Common myeloid progenitor, CD34-positive (primary cell): ENCODE data around the gene TMEM273.

Experiments used
- CTCF ChIA-PET: fragments of 350-600 bp; sonication (Branson Sonifier 250); formaldehyde crosslinking; loops from one replicate; lab custom pipeline; 2021; ENCODE audit warnings: antibody characterized with exemption; lab: Charles Lee
- POLR2A ChIA-PET: fragments of 350-600 bp; sonication (Branson Sonifier 250); formaldehyde crosslinking; loops from one replicate; lab custom pipeline; 2021; ENCODE audit warnings: antibody characterized with exemption; lab: Charles Lee
- DNase-seq, 3 donors: peaks; one replicate each; pipeline versions ENCODE4 v3.0.0 to v3.0.0-alpha.2; 2013
- H3K27ac ChIP-seq, 2 experiments: 1 replicate in 1 of 2; 2 replicates in 1 of 2; pipeline ENCODE4 v1.7.0; 2013; ENCODE audit warnings: inconsistent platforms in 2 of 2, low read length in 2 of 2, mild to moderate bottlenecking in 2 of 2, low read depth in 1 of 2, moderate library complexity in 1 of 2; ENCODE audit not compliant: severe bottlenecking in 2 of 2, insufficient read depth in 1 of 2, poor library complexity in 1 of 2
- H3K27me3 ChIP-seq, 5 experiments: replicated peaks in 2 of 5; 1 replicate in 3 of 5; 2 replicates in 2 of 5; pipeline versions ENCODE4 v1.6.1 to v1.7.0; 2013; ENCODE audit warnings: low read length in 4 of 5, mild to moderate bottlenecking in 2 of 5, moderate library complexity in 2 of 5, inconsistent platforms in 1 of 5; ENCODE audit not compliant: insufficient read depth in 5 of 5, control insufficient read depth in 4 of 5
- H3K36me3 ChIP-seq, 4 experiments: 1 replicate in 2 of 4; 2 replicates in 2 of 4; pipeline versions ENCODE4 v1.6.1 to v1.7.0; 2013; ENCODE audit warnings: low read length in 3 of 4, control low read depth in 1 of 4, mild to moderate bottlenecking in 1 of 4; ENCODE audit not compliant: control insufficient read depth in 4 of 4, insufficient read depth in 4 of 4
- H3K4me1 ChIP-seq, 4 experiments: 1 replicate in 3 of 4; 2 replicates in 1 of 4; pipeline versions ENCODE4 v1.6.1 to v1.7.1; 2013; ENCODE audit warnings: low read length in 3 of 4, mild to moderate bottlenecking in 3 of 4, control low read depth in 1 of 4, inconsistent platforms in 1 of 4, moderate library complexity in 1 of 4; ENCODE audit not compliant: control insufficient read depth in 4 of 4, insufficient read depth in 4 of 4; ENCODE audit errors: control extremely low read depth in 1 of 4
- H3K4me3 ChIP-seq, 7 experiments: 1 replicate in 4 of 7; 2 replicates in 3 of 7; pipeline versions ENCODE4 v1.5.1 to v1.7.0; 2013; ENCODE audit warnings: mild to moderate bottlenecking in 7 of 7, low read length in 6 of 7, moderate library complexity in 6 of 7, inconsistent platforms in 2 of 7, low read depth in 2 of 7, control low read depth in 1 of 7; ENCODE audit not compliant: insufficient read depth in 4 of 7, control insufficient read depth in 1 of 7; ENCODE audit errors: extremely low read depth in 1 of 7
- H3K9me3 ChIP-seq, 5 experiments: 1 replicate in 4 of 5; 2 replicates in 1 of 5; pipeline versions ENCODE4 v1.6.1 to v1.7.1; 2013; ENCODE audit warnings: low read length in 4 of 5, mild to moderate bottlenecking in 2 of 5, inconsistent platforms in 1 of 5, low read depth in 1 of 5, moderate library complexity in 1 of 5; ENCODE audit not compliant: control insufficient read depth in 4 of 5, insufficient read depth in 2 of 5; ENCODE audit errors: control extremely low read depth in 1 of 5
- WGBS: methylation state at CpG from one replicate; pipeline ENCODE4 v1.1.5; 2013; ENCODE audit not compliant: insufficient coverage; 5-methylcytosine and 5-hydroxymethylcytosine counted together

The TMEM273 gene

DNA sequence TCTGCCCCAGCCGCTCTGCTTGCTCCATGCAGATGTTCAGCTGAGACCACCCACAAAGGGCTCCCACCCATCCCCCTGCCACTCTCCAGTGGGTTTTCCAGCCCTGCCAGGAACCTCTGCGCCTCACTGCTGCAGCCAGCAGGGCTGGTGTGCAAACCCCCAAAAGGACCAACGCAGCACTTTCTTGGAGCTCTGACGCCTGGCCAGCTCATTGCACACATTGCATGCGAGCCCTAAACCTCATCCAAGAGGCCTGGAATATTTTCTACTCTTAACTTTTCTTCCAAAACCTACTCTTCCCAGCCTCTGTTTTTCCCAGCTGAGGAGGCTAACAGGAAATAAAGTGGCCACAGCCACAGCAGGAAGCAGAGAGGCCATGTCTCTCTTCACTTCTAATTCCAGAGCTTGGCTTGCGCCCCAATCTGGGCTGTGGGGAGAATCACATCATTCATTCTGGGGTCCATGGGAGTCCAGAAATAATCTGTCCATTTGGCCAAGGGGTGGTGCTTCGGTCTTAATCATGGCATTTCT lies 49.8 kb downstream of the TMEM273 start:
- DNase-seq = no peak
- ChIA-PET CTCF (interaction anchor here (2.3 kb wide), 1 partner anchor 10 kb away, joined by 8 read pairs; no protein-coding TSS in a partner anchor), POLR2A (no interaction called here)
- H3K27me3 ChIP-seq = no peaks in the 10 kb centered on the region
- no peaks in the 10 kb centered on the region for H3K36me3 ChIP-seq
- H3K4me3 ChIP-seq = no peak overlapping the region
- H3K27ac ChIP-seq = no peak overlapping the region
- WGBS = 96% methylated on average over 7 of the region's 7 CpGs
- H3K4me1 ChIP-seq = peaks cover 0 to 26% (median 3%) of the 10 kb centered on the region in 4 experiments
- peaks cover 0 to 6% (median 0%) of the 10 kb centered on the region in 5 experiments for H3K9me3 ChIP-seq

DNA sequence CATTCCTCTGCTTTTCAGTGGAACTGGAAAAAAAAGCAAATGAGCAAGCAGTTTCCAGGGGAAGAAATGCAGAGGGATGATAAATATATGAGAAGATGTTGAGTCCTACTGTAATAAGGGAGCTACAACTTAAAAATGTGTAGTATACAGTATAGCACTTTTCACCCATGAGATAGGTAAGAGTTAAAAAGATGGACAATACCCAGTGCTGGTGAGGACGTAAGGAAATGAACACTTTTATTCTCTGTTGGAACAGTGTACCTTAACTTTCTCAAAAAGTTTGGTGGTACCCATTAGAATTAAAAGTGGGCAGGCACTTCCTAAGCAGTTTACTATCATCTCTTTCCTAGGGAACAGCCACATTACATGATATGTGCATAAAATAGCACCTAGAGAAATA lies 51.7 kb downstream of the TMEM273 start:
- CTCF ChIA-PET = interaction anchor here (1.5 kb wide), 1 partner anchor 9 kb away, joined by 5 read pairs; no protein-coding TSS in a partner anchor
- Histone ChIP-seq H3K4me1 (peaks cover 0 to 26% (median 3%) of the 10 kb centered on the region in 4 experiments), H3K36me3 (no peaks in the 10 kb centered on the region), H3K9me3 (peaks cover 0 to 6% (median 0%) of the 10 kb centered on the region in 5 experiments), H3K27me3 (no peaks in the 10 kb centered on the region), H3K4me3 (no peak overlapping the region), H3K27ac (no peak overlapping the region)
- no CpG with 5 or more reads among the region's 1 CpG for WGBS
- no peak for DNase-seq
- POLR2A ChIA-PET = no interaction called here

DNA sequence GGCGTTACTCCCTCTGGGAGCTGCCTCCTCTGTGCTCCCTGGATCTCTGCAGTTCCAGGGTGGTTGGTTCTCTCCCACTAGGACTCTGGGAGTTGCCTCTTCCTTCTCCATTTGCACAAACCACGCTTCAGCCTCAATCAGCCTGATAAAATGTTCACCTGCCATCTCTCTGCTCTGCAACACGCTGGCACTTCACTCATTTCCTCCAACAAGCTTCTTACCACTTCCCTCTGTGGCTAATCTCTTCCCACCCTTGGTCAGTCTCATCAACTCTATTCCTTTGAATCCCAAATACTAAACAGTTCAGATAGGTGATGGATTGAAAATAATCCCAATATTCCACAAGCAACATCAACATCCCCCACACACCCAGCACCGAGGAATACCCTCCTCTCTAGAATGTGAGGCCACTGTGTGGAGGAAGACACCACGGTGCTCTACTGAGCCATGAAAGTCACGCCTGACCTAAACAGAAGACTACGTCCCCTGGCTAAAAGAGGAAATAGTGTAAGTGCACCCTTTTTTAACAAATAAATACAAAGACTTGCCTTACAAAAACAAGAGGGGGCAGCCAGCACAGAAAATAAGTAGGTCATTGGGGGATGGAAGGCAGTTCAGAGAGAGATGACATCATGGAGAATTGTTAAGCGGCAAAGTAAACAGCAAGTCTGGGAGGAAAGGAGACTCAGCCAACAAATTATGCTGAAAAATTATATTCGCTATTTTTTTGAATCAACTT lies 52.4 kb downstream of the TMEM273 start:
- 48% methylated on average over 4 of the region's 9 CpGs for WGBS
- DNase-seq = peak in 1 of 3 donors; percentile 33
- Histone ChIP-seq H3K4me1 (peaks cover 0 to 26% (median 3%) of the 10 kb centered on the region in 4 experiments), H3K9me3 (peaks cover 0 to 6% (median 0%) of the 10 kb centered on the region in 5 experiments), H3K27me3 (no peaks in the 10 kb centered on the region), H3K36me3 (no peaks in the 10 kb centered on the region), H3K4me3 (no peak overlapping the region), H3K27ac (no peak overlapping the region)
- CTCF ChIA-PET = interaction anchor here (1.5 kb wide), 1 partner anchor 10 kb away, joined by 5 read pairs; no protein-coding TSS in a partner anchor
- POLR2A ChIA-PET = no interaction called here

DNA sequence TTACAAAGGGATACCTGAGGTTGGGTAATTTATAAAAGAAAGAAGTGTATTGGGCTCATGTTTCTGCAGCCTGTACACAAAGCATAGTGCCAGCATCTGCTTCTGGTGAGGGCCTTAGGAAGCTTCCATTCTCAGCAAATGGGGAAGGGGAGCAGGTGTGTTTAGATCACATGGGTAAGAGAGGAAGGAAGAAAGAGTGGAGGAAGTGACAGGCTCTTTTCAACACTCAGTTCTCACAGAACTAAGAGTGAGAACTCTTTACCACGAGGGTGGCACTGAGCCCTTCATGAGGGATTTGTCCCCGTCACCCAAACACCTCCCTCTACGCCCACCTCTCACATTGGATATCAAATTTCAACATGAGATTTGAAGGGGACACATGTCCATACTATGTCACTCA lies 53.9 kb downstream of the TMEM273 start:
- Histone ChIP-seq H3K27me3 (no peaks in the 10 kb centered on the region), H3K9me3 (peaks cover 0 to 6% (median 0%) of the 10 kb centered on the region in 5 experiments), H3K27ac (no peak overlapping the region), H3K36me3 (no peaks in the 10 kb centered on the region), H3K4me1 (peaks cover 0 to 25% (median 3%) of the 10 kb centered on the region in 4 experiments), H3K4me3 (no peak overlapping the region)
- POLR2A ChIA-PET = no interaction called here
- 67% methylated on average over 3 of the region's 3 CpGs for WGBS
- DNase-seq = peak in 1 of 3 donors; percentile 23
- CTCF ChIA-PET = no interaction called here

DNA sequence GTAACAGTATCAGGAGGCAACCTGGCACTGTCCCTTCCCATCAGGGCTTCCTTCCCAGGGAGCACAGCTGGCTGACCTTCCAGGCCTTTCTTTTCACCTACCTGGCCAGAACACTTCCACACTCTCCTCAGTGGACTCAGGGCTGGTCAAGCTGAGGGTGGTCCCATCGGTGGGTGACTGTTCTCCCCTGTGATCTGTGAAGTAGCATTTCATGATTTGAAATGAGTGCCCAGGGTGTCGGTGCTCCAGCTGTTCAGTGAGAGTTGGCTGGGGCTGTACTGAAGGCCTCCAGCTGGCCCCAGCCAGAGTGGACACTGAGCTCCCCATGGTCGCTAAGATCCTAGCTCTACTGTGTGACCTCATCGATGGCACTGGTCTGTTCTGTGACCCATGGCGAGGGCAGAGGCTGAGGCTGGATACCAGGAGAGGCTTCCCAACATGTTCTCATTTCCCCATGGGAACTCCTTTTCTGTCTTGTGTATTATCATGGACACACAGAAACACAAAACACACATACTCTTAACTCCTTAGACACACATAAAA lies 54.4 kb downstream of the TMEM273 start, which contains the start of gene FAM170B:
Gene FAM170B, minus strand, starts transcription at position 316 of the 543 bp plus-strand sequence. Its CDS starts 103 bp downstream, at position 213.
- CTCF ChIA-PET = no interaction called here
- peaks cover 0 to 6% (median 0%) of the 10 kb centered on the region in 5 experiments for H3K9me3 ChIP-seq
- 100% methylated on average over 4 of the region's 5 CpGs for WGBS

DNA sequence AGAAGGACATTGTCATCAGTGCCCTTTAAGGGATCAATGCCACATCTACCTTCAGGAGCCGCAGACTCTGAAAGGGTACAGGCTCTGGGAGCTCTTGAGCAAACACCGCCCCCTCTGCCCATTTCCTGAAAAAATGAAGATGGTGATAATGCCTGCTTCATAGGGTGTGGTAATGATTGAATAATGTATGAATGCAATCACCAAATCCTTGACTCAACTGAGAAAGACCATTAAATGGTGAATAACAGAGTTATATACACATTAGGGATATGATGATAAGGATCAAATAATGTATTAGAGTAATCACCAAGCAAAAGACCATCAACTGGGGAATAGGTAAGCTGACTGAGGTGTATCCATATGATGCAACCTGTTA lies 55.8 kb downstream of the TMEM273 start:
- no peaks in the 10 kb centered on the region for H3K36me3 ChIP-seq
- no peak overlapping the region for H3K27ac ChIP-seq
- H3K4me1 ChIP-seq = peaks cover 0 to 19% (median 3%) of the 10 kb centered on the region in 4 experiments
- no peak for DNase-seq
- peaks cover 0 to 6% (median 0%) of the 10 kb centered on the region in 5 experiments for H3K9me3 ChIP-seq
- H3K4me3 ChIP-seq = no peak overlapping the region
- H3K27me3 ChIP-seq = peaks cover 0 to 2% (median 0%) of the 10 kb centered on the region in 5 experiments
- POLR2A ChIA-PET = no interaction called here
- CTCF ChIA-PET = no interaction called here
- WGBS = no CpG with 5 or more reads among the region's 2 CpGs

More for the DNA sequence above, 54.4 kb downstream of the TMEM273 start, which contains the start of gene FAM170B:
- Histone ChIP-seq H3K4me1 (peaks cover 0 to 21% (median 3%) of the 10 kb centered on the region in 4 experiments), H3K27ac (no peak within 1 kb of the TSS), H3K36me3 (no peaks in the 10 kb centered on the region), H3K27me3 (no peaks in the 10 kb centered on the region), H3K4me3 (no peak within 1 kb of the TSS)
- POLR2A ChIA-PET = no interaction called here
- DNase-seq = no peak
